ENCODE data around the gene KDM6A.

GRCh38 chrX:44903107-44903506 lies 30.1 kb downstream of the KDM6A start:
- no peak for TF ChIP-seq CTCF (IDR thresholded peaks at IDR 0.05; ENCODE audit: low read length)
- TF ChIP-seq EZH2 (IDR thresholded peaks at IDR 0.05; ENCODE audit: borderline replicate concordance, low read length), result no peak
